HEK293T (cell line): Measurements from ENCODE around the gene CDH15.
A peak's percentile ranks its signal among the peaks of the same experiment; 100 is the strongest.
"Not testable (repeated sequence)": the region's sequence is repeated elsewhere in the genome, so short reads cannot be mapped to it uniquely, and the experiment has no call there.

Experiments used
- CTCF ChIA-PET: fragments of 350-600 bp; formaldehyde crosslinking; extraction: SDS; loops from one replicate; lab custom pipeline; 2021; ENCODE audit warnings: antibody characterized with exemption, inconsistent platforms; lab: Yijun Ruan, JAX
- POLR2A ChIA-PET: fragments of 350-600 bp; formaldehyde crosslinking; extraction: SDS; loops from one replicate; lab custom pipeline; 2020; ENCODE audit warnings: antibody characterized with exemption, inconsistent platforms; lab: Yijun Ruan, JAX
- DNase-seq: peaks from one replicate; pipeline ENCODE4 v3.0.0; 2012; ENCODE audit warnings: mixed read lengths; ENCODE audit errors: extremely low spot score
- ARNT ChIP-seq: fragments of 450-650 bp; IDR thresholded peaks from 2 replicates; pipeline ENCODE4 v1.6.1; 2017; ENCODE audit warnings: mild to moderate bottlenecking
- BHLHE40 ChIP-seq: fragments of 450-650 bp; IDR thresholded peaks from 2 replicates; pipeline ENCODE4 v1.6.1; 2016; ENCODE audit warnings: mild to moderate bottlenecking, moderate library complexity, borderline replicate concordance
- CTBP1 ChIP-seq: fragments of 450-650 bp; IDR thresholded peaks from 2 replicates; pipeline ENCODE4 v1.6.1; 2016; ENCODE audit warnings: borderline replicate concordance
- ELF4 ChIP-seq: fragments of 450-650 bp; IDR thresholded peaks from 2 replicates; pipeline ENCODE4 v1.6.1; 2017; ENCODE audit warnings: antibody characterized with exemption
- FOXA1 ChIP-seq: fragments of 450-650 bp; IDR thresholded peaks from 2 replicates; pipeline ENCODE4 v1.6.1; 2016; ENCODE audit warnings: mild to moderate bottlenecking
- FOXK2 ChIP-seq: fragments of 450-650 bp; IDR thresholded peaks from 2 replicates; pipeline ENCODE4 v1.6.1; 2016; ENCODE audit warnings: mild to moderate bottlenecking
- FOXM1 ChIP-seq: fragments of 450-650 bp; IDR thresholded peaks from 2 replicates; pipeline ENCODE4 v1.6.1; 2017; ENCODE audit warnings: mild to moderate bottlenecking, borderline replicate concordance
- HDGF ChIP-seq: fragments of 450-650 bp; IDR thresholded peaks from 2 replicates; pipeline ENCODE4 v1.6.1; 2017; ENCODE audit warnings: antibody characterized with exemption, borderline replicate concordance
- L3MBTL2 ChIP-seq: fragments of 450-650 bp; conservative IDR thresholded peaks from 2 replicates; pipeline ENCODE4 v1.6.1; 2016; ENCODE audit warnings: mild to moderate bottlenecking
- LEF1 ChIP-seq: fragments of 450-650 bp; IDR thresholded peaks from 2 replicates; pipeline ENCODE4 v1.6.1; 2017; ENCODE audit warnings: mild to moderate bottlenecking, borderline replicate concordance
- NFRKB ChIP-seq: fragments of 450-650 bp; IDR thresholded peaks from 2 replicates; pipeline ENCODE4 v1.6.1; 2016; ENCODE audit warnings: mild to moderate bottlenecking, moderate library complexity
- SP1 ChIP-seq: fragments of 450-650 bp; IDR thresholded peaks from 2 replicates; pipeline ENCODE4 v1.6.1; 2017
- SUZ12 ChIP-seq: fragments of 450-650 bp; IDR thresholded peaks from 2 replicates; pipeline ENCODE4 v1.6.1; 2016; ENCODE audit warnings: mild to moderate bottlenecking
- TARDBP ChIP-seq: fragments of 450-650 bp; IDR thresholded peaks from 2 replicates; pipeline ENCODE4 v1.6.1; 2016
- ZNF384 ChIP-seq: fragments of 450-650 bp; IDR thresholded peaks from 2 replicates; pipeline ENCODE4 v1.6.1; 2016
- TF ChIP-seq, protein P1 (sequence below): fragments of 450-650 bp; IDR thresholded peaks from 2 replicates; pipeline ENCODE4 v1.6.1; 2016

Gene CDH15

DNA sequence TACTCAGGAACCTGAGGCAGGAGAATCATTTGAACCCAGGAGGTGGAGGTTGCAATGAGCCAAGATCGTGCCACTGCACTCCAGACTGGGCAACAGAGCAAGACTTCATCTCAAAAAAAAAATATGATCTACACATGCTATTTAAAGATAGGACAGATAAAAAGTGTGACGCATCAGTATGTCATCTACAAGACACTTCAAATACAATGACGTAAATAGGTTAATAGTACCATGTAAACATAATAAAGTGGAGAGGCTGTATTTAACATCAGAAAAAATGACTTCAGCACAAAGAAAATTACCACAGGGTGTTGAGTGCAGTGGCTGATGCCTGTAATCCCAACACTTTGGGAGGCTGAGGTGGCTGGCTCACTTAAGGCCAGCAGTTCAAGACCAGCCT, 66.2 kb downstream of the CDH15 start:
- POLR2A ChIA-PET, result no interaction called here
- TF ChIP-seq ELF4 (no peak), SUZ12 (no peak)
- DNase-seq, result no peak
- CTCF ChIA-PET, result no interaction called here

DNA sequence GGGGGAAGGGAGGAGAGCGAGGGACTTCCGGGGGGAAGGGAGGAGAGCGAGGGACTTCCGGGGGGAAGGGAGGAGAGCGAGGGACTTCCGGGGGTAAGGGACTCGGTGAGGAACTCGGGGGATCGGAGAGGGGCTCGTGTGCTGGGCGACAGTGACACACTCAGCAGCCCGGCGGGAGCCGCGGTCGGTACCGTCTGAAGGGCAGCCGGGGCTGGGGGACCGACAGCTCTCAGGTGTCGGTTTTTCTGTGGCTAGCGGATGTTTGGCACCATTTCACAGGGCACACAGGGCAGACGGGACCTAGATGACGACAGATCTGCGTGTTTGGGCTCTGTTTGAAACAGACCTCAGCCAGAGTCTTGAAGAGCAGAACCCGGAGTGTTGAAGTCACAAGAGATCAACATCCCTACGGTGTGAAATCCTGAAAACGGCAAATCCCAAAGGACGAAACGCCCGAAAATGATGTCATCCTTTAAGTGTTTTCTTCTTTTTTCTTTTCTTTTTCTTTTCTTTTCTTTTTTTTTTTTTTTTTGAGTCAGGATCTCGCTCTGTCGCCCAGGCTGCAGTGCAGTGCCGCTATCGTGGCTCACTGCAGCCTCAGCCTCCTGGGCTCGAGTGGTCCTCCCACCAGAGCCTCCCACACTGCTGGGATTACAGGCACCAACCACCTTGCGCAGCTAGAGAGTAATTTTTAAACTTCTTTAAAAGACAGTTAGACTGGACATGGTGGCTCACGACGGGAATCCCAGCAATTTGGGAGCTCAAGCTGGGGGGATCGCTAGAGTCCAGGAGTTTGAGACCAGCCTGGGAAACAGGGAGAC, 69.8 kb downstream of the CDH15 start:
- DNase-seq, result peak; percentile 73
- TF ChIP-seq NFRKB (no peak), ELF4 (peak; percentile 61; the same call in 1 of the 2 replicates), TARDBP (no peak), FOXM1 (no peak), L3MBTL2 (no peak; the same call in 1 of the 2 replicates), BHLHE40 (no peak), FOXK2 (no peak), ZNF384 (peak; percentile 49; the same call in 1 of the 2 replicates), SP1 (no peak)
- TF ChIP-seq, protein P1, sequence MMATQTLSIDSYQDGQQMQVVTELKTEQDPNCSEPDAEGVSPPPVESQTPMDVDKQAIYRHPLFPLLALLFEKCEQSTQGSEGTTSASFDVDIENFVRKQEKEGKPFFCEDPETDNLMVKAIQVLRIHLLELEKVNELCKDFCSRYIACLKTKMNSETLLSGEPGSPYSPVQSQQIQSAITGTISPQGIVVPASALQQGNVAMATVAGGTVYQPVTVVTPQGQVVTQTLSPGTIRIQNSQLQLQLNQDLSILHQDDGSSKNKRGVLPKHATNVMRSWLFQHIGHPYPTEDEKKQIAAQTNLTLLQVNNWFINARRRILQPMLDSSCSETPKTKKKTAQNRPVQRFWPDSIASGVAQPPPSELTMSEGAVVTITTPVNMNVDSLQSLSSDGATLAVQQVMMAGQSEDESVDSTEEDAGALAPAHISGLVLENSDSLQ, result peak; percentile 44; the same call in 1 of the 2 replicates
- CTCF ChIA-PET, result interaction anchor here (0.7 to 1.2 kb wide), 2 partner anchors 12 to 410 kb away, joined by 3 to 6 read pairs; no protein-coding TSS in a partner anchor
- POLR2A ChIA-PET, result interaction anchor here (1.0 to 1.2 kb wide), 3 partner anchors 15 to 24 kb away, joined by 4 to 9 read pairs (median 5); partner anchors contain the start of gene ZNF778

DNA sequence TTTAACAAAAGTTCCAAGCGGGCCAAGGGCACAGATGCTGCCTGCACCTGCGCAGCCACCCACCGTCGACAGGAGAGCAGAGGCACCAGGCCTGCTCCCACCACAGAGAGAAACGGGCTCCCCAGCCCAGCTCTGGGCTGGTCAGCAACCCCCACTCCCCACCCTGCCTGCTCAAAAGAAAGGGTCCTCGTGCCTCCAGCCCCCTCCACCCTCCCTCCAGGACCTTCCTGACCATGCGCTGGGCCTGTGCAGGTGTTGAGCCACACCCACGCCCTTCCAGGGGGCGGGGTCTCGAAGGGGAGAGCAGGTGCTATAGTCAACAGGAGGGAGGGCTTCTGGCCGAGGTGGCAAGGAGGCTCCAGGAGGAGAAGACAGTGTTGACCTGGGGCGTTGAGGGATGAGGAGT, 71.2 kb downstream of the CDH15 start:
- CTCF ChIA-PET, result no interaction called here
- no peak for DNase-seq
- POLR2A ChIA-PET, result no interaction called here

DNA sequence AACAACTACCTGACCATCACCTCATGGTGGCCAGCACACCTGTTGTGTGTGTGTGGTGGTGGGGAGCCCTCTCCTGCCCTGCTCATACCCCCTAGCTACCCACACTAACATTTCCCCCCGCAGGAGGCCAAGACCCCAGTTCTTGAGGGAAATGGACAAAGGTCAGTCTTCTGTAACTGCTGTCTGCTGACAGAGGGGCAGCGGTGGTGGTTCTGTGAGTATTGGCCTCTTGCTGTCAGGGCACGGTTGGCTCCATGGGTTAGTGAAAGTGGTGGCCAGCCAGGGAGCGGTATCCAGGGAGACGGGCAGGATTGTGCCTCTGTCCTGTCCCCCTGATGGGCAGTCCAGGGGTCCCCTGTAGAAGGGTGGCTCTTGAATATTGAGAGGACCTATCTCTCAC, 72.1 kb downstream of the CDH15 start:
- TF ChIP-seq LEF1, result no peak
- no peak for TF ChIP-seq FOXM1
- TF ChIP-seq SUZ12, result no peak
- no peak for TF ChIP-seq HDGF
- no peak for TF ChIP-seq FOXA1
- TF ChIP-seq BHLHE40, result no peak
- TF ChIP-seq, protein P1, result no peak
- no peak for TF ChIP-seq NFRKB
- no peak for TF ChIP-seq ARNT
- no peak for TF ChIP-seq ZNF384
- no peak for TF ChIP-seq FOXK2
- TF ChIP-seq ELF4, result no peak
- TF ChIP-seq TARDBP, result no peak
- no peak for TF ChIP-seq L3MBTL2
- TF ChIP-seq CTBP1, result no peak
- no peak for TF ChIP-seq SP1
- POLR2A ChIA-PET, result no interaction called here
- no peak for DNase-seq
- CTCF ChIA-PET, result no interaction called here

More for the DNA sequence above, 71.2 kb downstream of the CDH15 start:
- TF ChIP-seq SP1 (no peak), BHLHE40 (no peak), ARNT (no peak)

DNA sequence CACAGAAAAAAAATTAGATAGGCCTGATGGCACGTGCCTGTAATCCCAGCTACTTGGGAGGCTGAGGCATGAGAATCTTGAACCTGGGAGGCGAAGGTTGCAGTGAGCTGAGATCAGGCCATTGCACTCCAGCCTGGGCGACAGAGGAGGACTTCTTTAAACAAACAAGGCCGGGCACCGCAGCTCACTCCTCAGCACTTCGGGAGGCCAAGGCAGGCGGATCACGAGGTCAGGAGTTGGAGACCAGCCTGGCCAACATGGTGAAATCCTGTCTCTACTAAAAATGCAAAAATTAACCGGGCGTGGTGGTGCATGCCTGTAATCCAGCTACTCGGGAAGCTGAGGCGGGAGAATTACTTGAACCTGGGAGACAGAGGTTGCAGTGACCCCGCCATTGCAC, 72.7 kb downstream of the CDH15 start:
- DNase-seq, POLR2A ChIA-PET, CTCF ChIA-PET: not testable (repeated sequence)

DNA sequence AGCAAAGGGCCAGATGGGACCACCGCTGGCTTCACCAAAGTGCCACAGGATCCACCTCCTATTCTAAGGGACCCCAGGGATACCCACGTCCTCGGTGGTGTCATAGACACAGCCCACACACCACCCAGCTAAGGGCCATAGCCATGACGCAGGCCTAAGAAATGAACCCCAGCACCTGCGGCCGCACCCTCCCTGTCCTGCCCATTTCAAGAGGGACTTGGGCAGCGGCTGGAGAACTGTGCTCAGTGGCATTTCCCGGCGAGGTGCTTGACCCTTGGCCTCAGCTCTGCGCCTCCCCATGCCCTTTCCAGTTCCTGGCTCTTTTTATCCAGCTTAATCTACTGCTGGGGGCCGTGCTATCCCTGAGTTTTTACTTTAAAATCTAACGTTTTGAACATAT, 73.2 kb downstream of the CDH15 start:
- CTCF ChIA-PET, result interaction anchor here (0.7 kb wide), 1 partner anchor 64 kb away, joined by 3 read pairs; no protein-coding TSS in a partner anchor
- no peak for DNase-seq
- POLR2A ChIA-PET, result no interaction called here
- TF ChIP-seq CTBP1, result no peak
- TF ChIP-seq ARNT, result no peak
- TF ChIP-seq HDGF, result no peak
- TF ChIP-seq SP1, result no peak
- no peak for TF ChIP-seq TARDBP
- no peak for TF ChIP-seq ELF4
- no peak for TF ChIP-seq NFRKB
- TF ChIP-seq, protein P1, result no peak
- no peak for TF ChIP-seq FOXK2
- TF ChIP-seq SUZ12, result no peak
- TF ChIP-seq ZNF384, result no peak
- TF ChIP-seq L3MBTL2, result no peak
- no peak for TF ChIP-seq FOXM1
- TF ChIP-seq FOXA1, result no peak
- no peak for TF ChIP-seq BHLHE40
- no peak for TF ChIP-seq LEF1
